Smooth muscle cell of the brain vasculature (primary cell): Measurements from ENCODE around the gene TET1.
A peak's percentile ranks its signal among the peaks of the same experiment; 100 is the strongest.
"Not testable (repeated sequence)": the region's sequence is repeated elsewhere in the genome, so short reads cannot be mapped to it uniquely, and the experiment has no call there.

Experiments used
- DNase-seq: peaks from one replicate; pipeline ENCODE4 v3.0.0-alpha.2; 2012; ENCODE audit warnings: low read depth, low spot score

Gene TET1

GRCh38 chr10:68700197-68700596, 140.1 kb downstream of the TET1 start:
- no peak for DNase-seq

- DNase-seq, result no peak
Measured at GRCh38 chr10:68705548-68705947, 145.4 kb downstream of the TET1 start.

- not testable (repeated sequence) for DNase-seq
Measured at GRCh38 chr10:68708987-68709386, 148.8 kb downstream of the TET1 start.

- DNase-seq, result not testable (repeated sequence)
Measured at GRCh38 chr10:68713065-68713464, 152.9 kb downstream of the TET1 start.

GRCh38 chr10:68717435-68717834, 157.3 kb downstream of the TET1 start:
- DNase-seq, result no peak

- peak; percentile 98 for DNase-seq
Measured at GRCh38 chr10:68720793-68721672, 160.9 kb downstream of the TET1 start, which contains the start of gene CCAR1. TSS of gene CCAR1 (plus strand) at chr10:68721239. CDS start at chr10:68722505, 1,266 bp downstream.

- no peak for DNase-seq
Measured at GRCh38 chr10:68721673-68722335, 161.7 kb downstream of the TET1 start.

- no peak for DNase-seq
Measured at GRCh38 chr10:68725016-68725415, 164.9 kb downstream of the TET1 start.

- DNase-seq, result no peak
Measured at GRCh38 chr10:68727146-68727545, 167.0 kb downstream of the TET1 start.

- no peak for DNase-seq
Measured at GRCh38 chr10:68732651-68733050, 172.5 kb downstream of the TET1 start.

- no peak for DNase-seq
Measured at GRCh38 chr10:68734349-68734748, 174.2 kb downstream of the TET1 start.

GRCh38 chr10:68735119-68735518, 175.0 kb downstream of the TET1 start:
- DNase-seq, result no peak

- DNase-seq, result not testable (repeated sequence)
Measured at GRCh38 chr10:68735739-68736138, 175.6 kb downstream of the TET1 start.

- DNase-seq, result not testable (repeated sequence)
Measured at GRCh38 chr10:68740676-68741075, 180.5 kb downstream of the TET1 start.

- DNase-seq, result no peak
Measured at GRCh38 chr10:68742397-68742796, 182.3 kb downstream of the TET1 start.
